Osteoblast (primary cell): Measurements from ENCODE around the gene CFAP107. TPM values are rescaled to one million over a fixed set of nuclear protein-coding genes. Genes with fewer than 3 reads are reported as not detected.

Source experiments
- DNase-seq: peaks from one replicate; pipeline ENCODE4 v3.0.0; 2011; ENCODE audit warnings: low spot score, mixed read lengths; ENCODE audit not compliant: insufficient read length; ENCODE audit errors: missing footprints
- H2AFZ ChIP-seq: 2 replicates; pipeline ENCODE4 v1.6.0; 2011; ENCODE audit warnings: mild to moderate bottlenecking, low read length
- H3K27ac ChIP-seq: 2 replicates; pipeline ENCODE4 v1.5.1; 2011; ENCODE audit warnings: mild to moderate bottlenecking, low read depth, low read length, moderate library complexity
- H3K27me3 ChIP-seq: 2 replicates; pipeline ENCODE4 v1.6.0; 2012; ENCODE audit warnings: mild to moderate bottlenecking, control low read depth, inconsistent platforms, low read length, moderate library complexity; ENCODE audit not compliant: insufficient read depth
- H3K36me3 ChIP-seq: 2 replicates; pipeline ENCODE4 v1.5.1; 2011; ENCODE audit warnings: mild to moderate bottlenecking, low read length, control low read depth, moderate library complexity; ENCODE audit not compliant: insufficient read depth
- H3K4me1 ChIP-seq: 2 replicates; pipeline ENCODE4 v1.5.1; 2011; ENCODE audit warnings: mild to moderate bottlenecking, low read length, control low read depth, moderate library complexity; ENCODE audit not compliant: insufficient read depth
- H3K4me2 ChIP-seq: 2 replicates; pipeline ENCODE4 v1.6.0; 2011; ENCODE audit warnings: mild to moderate bottlenecking, low read length; ENCODE audit not compliant: insufficient read depth
- H3K4me3 ChIP-seq: fragments of 200-600 bp; sonication (generic); 3 replicates; pipeline ENCODE4 v1.5.1; 2012; ENCODE audit warnings: mild to moderate bottlenecking, low read length, inconsistent platforms; ENCODE audit not compliant: insufficient read depth
- H3K79me2 ChIP-seq: 2 replicates; pipeline ENCODE4 v1.6.0; 2012; ENCODE audit warnings: mild to moderate bottlenecking, low read length, control low read depth, inconsistent platforms; ENCODE audit not compliant: insufficient read depth
- H3K9me3 ChIP-seq: 2 replicates; pipeline ENCODE4 v1.5.1; 2011; ENCODE audit warnings: low read depth, low read length, control low read depth
- H4K20me1 ChIP-seq: 2 replicates; pipeline ENCODE4 v1.6.0; 2012; ENCODE audit warnings: mild to moderate bottlenecking, low read length, control low read depth; ENCODE audit not compliant: insufficient read depth
- CTCF ChIP-seq: IDR thresholded peaks from 2 replicates; pipeline ENCODE4 v1.5.1; 2011; ENCODE audit warnings: mild to moderate bottlenecking, low read depth, low read length, moderate library complexity; ENCODE audit errors: extremely low read depth
- total RNA-seq: library from RNA; depleted of rRNA; stranded (reverse); fragments of >200 nt; gene quantifications from 2 replicates; pipeline ENCODE4 v1.2.3, GENCODE V29; 2012

The CFAP107 gene
- total RNA-seq, 1 donor = not detected

DNA sequence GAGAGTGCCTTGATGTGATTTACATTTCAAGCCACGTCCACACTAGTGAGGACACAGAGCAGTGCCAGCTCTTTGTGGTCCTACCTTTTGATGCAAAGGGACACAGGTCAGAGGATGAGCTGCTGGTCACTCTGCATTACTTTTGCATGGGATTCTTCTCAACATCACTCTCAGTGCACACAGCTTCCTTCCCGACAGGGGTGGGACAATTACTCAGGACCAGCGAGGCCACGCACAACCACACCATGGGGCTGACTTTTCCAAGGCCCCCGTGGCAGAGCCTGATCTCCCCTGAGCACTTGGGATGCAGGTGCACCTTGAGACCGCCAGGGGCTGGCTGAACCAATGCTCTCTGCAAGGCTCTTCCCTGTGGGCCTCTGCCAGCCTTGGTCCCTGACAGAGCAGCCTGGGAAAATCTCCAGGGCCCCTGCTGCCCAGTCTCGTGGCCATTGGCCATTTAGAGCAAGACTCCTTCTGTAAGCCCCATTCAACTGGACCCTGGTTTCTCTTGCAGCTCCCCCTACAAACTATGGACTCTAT lies 14.3 kb downstream of the CFAP107 start:
- no peaks in the 10 kb centered on the region for H3K36me3 ChIP-seq
- no peak overlapping the region for H3K4me3 ChIP-seq
- H3K79me2 ChIP-seq = no peaks in the 10 kb centered on the region
- H3K27me3 ChIP-seq = no peaks in the 10 kb centered on the region
- no peak for DNase-seq
- no peaks in the 10 kb centered on the region for H4K20me1 ChIP-seq
- no peak overlapping the region for H3K27ac ChIP-seq
- no peak overlapping the region for H3K4me2 ChIP-seq
- H3K4me1 ChIP-seq = no peaks in the 10 kb centered on the region
- H2AFZ ChIP-seq = no peak overlapping the region
- TF ChIP-seq CTCF = no peak
- H3K9me3 ChIP-seq = no peaks in the 10 kb centered on the region

DNA sequence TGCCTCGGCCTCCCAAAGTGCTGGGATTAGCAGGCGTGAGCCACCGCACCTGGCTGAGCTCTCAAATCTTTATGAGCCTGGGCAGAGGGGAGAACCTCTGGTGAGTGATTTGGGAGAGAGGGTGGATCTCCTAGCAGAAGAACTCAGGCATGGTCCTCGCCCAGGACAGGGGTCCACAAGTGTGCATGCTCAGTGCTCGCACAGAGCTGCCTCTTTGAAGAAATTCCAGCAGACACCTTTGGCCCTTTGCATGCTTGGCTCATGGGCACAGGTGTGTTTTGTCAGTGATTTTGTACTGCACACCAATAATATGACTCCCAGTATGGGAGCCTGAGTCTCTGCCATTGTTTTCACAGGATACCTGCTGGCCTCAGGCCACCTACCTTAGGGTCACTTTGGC lies 15.8 kb downstream of the CFAP107 start:
- no peak for TF ChIP-seq CTCF
- H3K79me2 ChIP-seq = no peaks in the 10 kb centered on the region
- H3K4me2 ChIP-seq = no peak overlapping the region
- no peak overlapping the region for H3K27ac ChIP-seq
- no peaks in the 10 kb centered on the region for H3K9me3 ChIP-seq
- H2AFZ ChIP-seq = no peak overlapping the region
- DNase-seq = no peak
- H3K36me3 ChIP-seq = no peaks in the 10 kb centered on the region
- no peak overlapping the region for H3K4me3 ChIP-seq
- no peaks in the 10 kb centered on the region for H4K20me1 ChIP-seq
- H3K27me3 ChIP-seq = no peaks in the 10 kb centered on the region
- H3K4me1 ChIP-seq = no peaks in the 10 kb centered on the region

DNA sequence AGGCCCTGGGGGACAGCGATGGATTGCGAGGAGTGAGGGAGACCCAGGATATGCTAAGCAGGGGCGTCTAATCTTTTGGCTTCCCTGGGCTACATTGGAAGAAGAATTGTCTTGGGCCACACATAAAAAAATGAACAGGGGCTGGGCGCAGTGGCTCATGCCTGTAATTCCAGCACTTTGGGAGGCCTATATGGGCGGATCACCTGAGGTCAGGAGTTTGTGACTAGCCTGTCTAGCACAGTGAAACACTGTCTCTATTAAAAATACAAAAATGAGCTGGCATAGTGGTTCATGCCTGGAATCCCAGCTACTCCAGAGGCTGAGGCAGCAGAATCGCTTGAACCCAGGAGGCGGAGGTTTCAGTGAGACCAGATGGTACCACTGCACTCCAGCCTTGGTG lies 16.8 kb downstream of the CFAP107 start:
- no peaks in the 10 kb centered on the region for H3K9me3 ChIP-seq
- H3K27ac ChIP-seq = no peak overlapping the region
- H2AFZ ChIP-seq = no peak overlapping the region
- no peak for TF ChIP-seq CTCF
- no peaks in the 10 kb centered on the region for H3K79me2 ChIP-seq
- H3K36me3 ChIP-seq = no peaks in the 10 kb centered on the region
- no peak overlapping the region for H3K4me3 ChIP-seq
- H4K20me1 ChIP-seq = no peaks in the 10 kb centered on the region
- H3K4me2 ChIP-seq = no peak overlapping the region
- H3K27me3 ChIP-seq = no peaks in the 10 kb centered on the region
- H3K4me1 ChIP-seq = no peaks in the 10 kb centered on the region
- no peak for DNase-seq

GRCh38 chr1:12763479-12763878 lies 17.5 kb downstream of the CFAP107 start:
- no peaks in the 10 kb centered on the region for H3K4me1 ChIP-seq
- no peak for DNase-seq
- no peak overlapping the region for H3K27ac ChIP-seq
- no peak overlapping the region for H3K4me3 ChIP-seq
- no peaks in the 10 kb centered on the region for H3K27me3 ChIP-seq
- no peak for TF ChIP-seq CTCF
- no peak overlapping the region for H3K4me2 ChIP-seq
- H4K20me1 ChIP-seq = no peaks in the 10 kb centered on the region
- no peaks in the 10 kb centered on the region for H3K36me3 ChIP-seq
- H3K79me2 ChIP-seq = no peaks in the 10 kb centered on the region
- H2AFZ ChIP-seq = no peak overlapping the region
- H3K9me3 ChIP-seq = no peaks in the 10 kb centered on the region
